Endometrium (tissue), 2 donors: Measurements from ENCODE around the gene SOX9.

ENCODE experiments used
- FAIRE-seq: peaks from 2 replicates; lab custom pipeline; 2012; peaks lifted over from hg19 to GRCh38; lab: Jason Lieb, UNC
- donor health status: control.
- donor health status: control.

SOX9 gene

GRCh38 chr17:72162569-72162968, 41.7 kb downstream of the SOX9 start:
- no peak for FAIRE-seq

GRCh38 chr17:72163474-72163873, 42.7 kb downstream of the SOX9 start:
- FAIRE-seq, result no peak

- FAIRE-seq, result no peak
These were observed 43.4 kb downstream of the SOX9 start for GRCh38 chr17:72164158-72164739.

GRCh38 chr17:72165192-72165866, 44.5 kb downstream of the SOX9 start:
- no peak for FAIRE-seq

- FAIRE-seq, result no peak
These were observed 45.1 kb downstream of the SOX9 start for GRCh38 chr17:72165867-72166439.

- FAIRE-seq, result no peak
These were observed 46.8 kb downstream of the SOX9 start for GRCh38 chr17:72167593-72167992.

- FAIRE-seq, result no peak
These were observed 49.0 kb downstream of the SOX9 start for GRCh38 chr17:72169823-72170222.

- no peak for FAIRE-seq
These were observed 51.2 kb downstream of the SOX9 start for GRCh38 chr17:72171703-72172667.

GRCh38 chr17:72173499-72174116, 52.8 kb downstream of the SOX9 start:
- FAIRE-seq, result no peak

GRCh38 chr17:72175263-72175662, 54.4 kb downstream of the SOX9 start:
- FAIRE-seq, result no peak
